Choroid plexus epithelial cell (primary cell): ENCODE results near the gene ADAT3.

ENCODE experiments used
- DNase-seq: peaks from one replicate; pipeline ENCODE4 v3.0.0-alpha.2; 2010; ENCODE audit warnings: low read depth
- H3K4me3 ChIP-seq: 2 replicates; pipeline ENCODE4 v1.5.1; 2011; ENCODE audit warnings: low read depth, mild to moderate bottlenecking, control low read depth, low read length, moderate library complexity
- CTCF ChIP-seq: conservative IDR thresholded peaks from 2 replicates; pipeline ENCODE4 v1.5.1; 2011; ENCODE audit warnings: low read depth, mild to moderate bottlenecking, control low read depth, inconsistent platforms, low read length, moderate library complexity

Gene ADAT3

GRCh38 chr19:1944088-1944915 lies 39.1 kb downstream of the ADAT3 start:
- no peak overlapping the region for H3K4me3 ChIP-seq
- no peak for DNase-seq
- TF ChIP-seq CTCF = no peak

- no peak overlapping the region for H3K4me3 ChIP-seq
- DNase-seq = no peak
- no peak for TF ChIP-seq CTCF
Observed at GRCh38 chr19:1944916-1945561, 39.8 kb downstream of the ADAT3 start.

GRCh38 chr19:1945899-1946298 lies 40.7 kb downstream of the ADAT3 start:
- peak; percentile 68 for TF ChIP-seq CTCF
- peak; percentile 17 for DNase-seq
- H3K4me3 ChIP-seq = no peak overlapping the region

GRCh38 chr19:1947651-1948209 lies 42.5 kb downstream of the ADAT3 start:
- no peak for DNase-seq
- no peak overlapping the region for H3K4me3 ChIP-seq
- TF ChIP-seq CTCF = no peak

GRCh38 chr19:1949304-1950101 lies 44.3 kb downstream of the ADAT3 start:
- H3K4me3 ChIP-seq = no peak overlapping the region
- DNase-seq = no peak
- TF ChIP-seq CTCF = no peak

GRCh38 chr19:1950640-1951039 lies 45.4 kb downstream of the ADAT3 start:
- no peak for TF ChIP-seq CTCF
- no peak for DNase-seq
- H3K4me3 ChIP-seq = no peak overlapping the region
